ENCODE results near the gene COL6A2.
A peak's percentile ranks its signal among the peaks of the same experiment; 100 is the strongest.
"Not testable (repeated sequence)": the region's sequence is repeated elsewhere in the genome, so short reads cannot be mapped to it uniquely, and the experiment has no call there.

Gene COL6A2

DNA sequence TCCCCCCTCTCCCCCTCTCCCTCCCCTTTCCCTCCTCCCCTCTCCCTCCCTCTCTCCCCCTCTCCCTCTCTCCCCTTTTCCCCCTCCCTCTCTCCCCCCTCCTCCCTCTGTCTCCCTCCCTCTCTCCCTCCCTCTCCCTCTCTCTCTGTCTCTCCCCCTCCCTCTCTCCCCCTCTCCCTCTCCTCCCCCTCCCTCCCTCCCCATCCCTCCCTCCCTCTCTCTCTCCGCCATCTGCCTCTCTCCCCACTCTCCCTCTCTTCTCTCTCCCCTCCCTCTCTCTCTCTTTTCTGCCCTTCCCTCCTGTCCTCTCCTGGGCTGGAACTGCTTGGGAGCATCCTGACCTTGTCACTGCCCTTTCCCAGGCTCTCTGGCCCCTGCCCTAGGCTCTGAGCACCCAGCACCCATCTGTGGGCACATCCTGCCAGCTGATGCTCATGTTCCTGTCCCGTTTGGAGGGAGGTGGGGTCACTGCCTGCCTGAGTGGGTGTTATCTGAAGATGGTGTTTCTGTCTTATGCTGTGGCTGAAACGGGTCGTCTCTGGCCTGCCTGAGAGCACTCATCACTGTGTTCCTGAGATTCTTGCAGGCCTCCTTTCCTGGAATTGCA, 46.7 kb downstream of the COL6A2 start:
- ATAC-seq (no peak), DNase-seq (peak; percentile 24)

DNA sequence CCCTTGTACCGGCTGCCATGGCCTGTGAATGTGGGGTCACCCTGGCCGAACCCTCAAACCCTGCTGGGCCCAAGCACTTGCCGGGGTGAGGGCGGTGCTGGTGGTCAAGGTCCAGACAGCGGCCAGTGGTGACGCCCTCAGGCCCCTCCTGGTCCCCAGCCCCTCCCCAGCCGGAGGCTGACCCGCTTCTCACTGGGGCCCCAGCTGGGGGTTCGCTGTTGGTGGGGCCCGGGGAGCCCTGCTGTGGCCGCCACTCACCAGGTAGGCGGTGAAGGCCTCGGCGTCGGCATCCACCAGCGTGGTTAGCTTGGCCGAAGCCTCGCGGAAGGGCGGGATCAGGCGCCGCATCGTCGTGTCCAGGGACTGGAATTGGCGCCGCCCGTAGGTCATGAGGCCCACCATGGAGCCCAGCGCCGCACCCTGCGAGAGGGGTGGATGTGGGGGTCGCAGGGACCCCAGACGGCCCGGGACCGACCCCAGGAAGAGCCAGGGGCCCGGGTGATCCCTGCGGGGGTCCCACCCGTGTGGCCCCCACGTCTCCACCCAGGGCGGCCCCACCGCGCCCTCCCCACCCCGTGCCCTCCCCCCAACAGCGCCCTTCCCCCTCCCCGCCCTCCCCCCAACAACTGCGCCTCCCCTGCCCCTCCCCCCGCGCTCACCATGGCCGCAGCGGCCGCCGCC, 47.4 kb downstream of the COL6A2 start:
- ATAC-seq (no peak), DNase-seq (no peak)

DNA sequence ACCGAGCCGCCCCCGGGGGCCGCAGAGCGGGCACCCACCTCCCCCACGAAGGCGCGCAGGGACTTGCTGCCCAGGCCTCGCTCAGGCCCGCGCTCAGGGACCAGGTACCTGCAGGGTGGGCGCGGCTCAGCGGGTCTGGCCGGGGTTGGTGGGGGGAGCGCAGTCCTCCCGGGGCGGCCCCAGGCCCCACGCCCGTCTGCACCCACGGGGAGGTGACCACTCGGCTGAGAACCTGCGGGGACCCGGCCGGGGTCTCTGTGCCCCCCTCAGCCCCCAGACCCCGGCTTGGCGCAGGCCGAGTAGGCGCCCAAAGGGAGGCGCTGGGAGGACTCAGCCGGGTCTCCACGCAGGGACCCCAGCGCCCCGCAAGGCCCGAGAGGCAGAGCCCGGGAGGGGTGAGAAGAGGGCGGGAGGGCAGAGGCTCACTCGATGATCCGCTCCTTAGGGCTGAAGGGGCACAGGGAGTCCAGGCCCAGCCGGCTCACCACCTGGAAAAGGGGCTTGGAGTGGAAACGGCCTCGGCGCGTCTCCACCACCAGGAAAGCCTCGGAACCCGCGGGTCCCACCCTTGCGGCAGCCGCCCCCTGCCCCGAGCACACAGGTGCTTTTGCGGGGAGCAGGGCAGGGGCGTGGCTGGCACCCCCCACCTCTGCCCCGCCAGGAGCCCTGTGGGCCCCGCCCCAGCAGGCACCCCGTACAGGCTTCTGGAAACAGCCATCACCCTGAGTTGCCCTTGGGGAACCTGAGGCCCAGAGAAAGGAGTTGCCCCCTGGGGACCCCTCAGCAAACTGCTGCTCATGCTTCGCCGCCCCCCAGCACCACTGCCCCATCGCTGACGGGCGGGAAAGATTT, 48.2 kb downstream of the COL6A2 start:
- no peak for DNase-seq

DNA sequence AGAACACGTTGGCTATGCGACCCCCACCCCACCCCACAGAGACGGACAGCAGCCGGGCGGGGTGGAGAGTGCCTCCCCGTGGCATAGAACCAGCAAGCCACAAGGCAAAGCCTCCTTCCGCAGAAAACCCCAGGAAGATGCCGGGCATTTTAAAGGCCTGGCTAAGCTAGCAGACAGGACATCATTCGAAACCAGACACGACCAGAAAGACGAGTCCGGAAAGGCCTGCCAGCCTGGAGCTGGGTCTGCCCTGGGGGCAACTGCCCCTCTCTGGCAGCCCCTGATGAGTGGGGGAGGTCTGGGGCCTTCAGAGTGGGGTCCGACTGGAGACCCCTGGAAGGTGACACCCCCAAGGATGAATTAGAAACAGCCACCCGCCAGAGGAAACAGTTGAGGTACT, 48.9 kb downstream of the COL6A2 start:
- DNase-seq = no peak
- no peak for ATAC-seq

More for the DNA sequence above, 48.2 kb downstream of the COL6A2 start:
- no peak for ATAC-seq

DNA sequence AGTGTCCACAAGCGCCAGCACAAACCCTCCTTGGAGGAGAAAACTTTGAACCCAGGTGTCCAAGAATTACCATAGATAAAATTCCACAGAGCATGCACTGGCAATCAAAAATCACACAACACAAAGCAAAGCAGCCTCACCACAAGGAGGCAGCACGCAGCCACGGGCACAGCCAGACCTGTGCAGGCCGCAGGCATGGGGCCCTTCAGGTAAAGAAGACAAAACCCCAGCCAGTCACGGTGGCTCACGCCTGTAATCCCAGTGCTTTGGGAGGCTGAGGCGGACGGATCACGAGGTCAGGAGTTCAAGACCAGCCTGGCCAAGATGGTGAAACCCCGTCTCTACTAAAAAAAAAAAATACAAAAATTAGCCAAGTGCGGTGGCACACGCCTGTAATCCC, 49.5 kb downstream of the COL6A2 start:
- DNase-seq = peak; percentile 61
- not testable (repeated sequence) for ATAC-seq

DNA sequence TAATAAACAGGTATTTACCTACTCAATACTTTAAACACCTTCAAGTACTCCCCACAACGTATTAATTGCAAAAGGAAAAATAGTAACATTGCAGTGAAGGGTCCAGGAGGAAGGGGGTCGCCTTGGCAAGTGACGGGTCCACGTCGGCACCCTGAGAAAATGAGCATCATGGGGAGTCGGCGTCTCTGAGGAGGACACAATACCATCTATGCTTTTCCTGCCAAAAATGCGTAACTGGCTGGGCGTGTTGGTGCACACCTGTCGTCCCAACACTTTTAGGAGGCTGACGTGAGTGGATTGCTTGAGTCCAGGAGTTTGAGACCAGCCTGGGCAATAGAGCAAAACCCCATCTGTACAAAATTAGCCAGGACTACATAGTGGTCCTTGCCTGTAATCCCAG, 50.2 kb downstream of the COL6A2 start:
- no peak for ATAC-seq

DNA sequence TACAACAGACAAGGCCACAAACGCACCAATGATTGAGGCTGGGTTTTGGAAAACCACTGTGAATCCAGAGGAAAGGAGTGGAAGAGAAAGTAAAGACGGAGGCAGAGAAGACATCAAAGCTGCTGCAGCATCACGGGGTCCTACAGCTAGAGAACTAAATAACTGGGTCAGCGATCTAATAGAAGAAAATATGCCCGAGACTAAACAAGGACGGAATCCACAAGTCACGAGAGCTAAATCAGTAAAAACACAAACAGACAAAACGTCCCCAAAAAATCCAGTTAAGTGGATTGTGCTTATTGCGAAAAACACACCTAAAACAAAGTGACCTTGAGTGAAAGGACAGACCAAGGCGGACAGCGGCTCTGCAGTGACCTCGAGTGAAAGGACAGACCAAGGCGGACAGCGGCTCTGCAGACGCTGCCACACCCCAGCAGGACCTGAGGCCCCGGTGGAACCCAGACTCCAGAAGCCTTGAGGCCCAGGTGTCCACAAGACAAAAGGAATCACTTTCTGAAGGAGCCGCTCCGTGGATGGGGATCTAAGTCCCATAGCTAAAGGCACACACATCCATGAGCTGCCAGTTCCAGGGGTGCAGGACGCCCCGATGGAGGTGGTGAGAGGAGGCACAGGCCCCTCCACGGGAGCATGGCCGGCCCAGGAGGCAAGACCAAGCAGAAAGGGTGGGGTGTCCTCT, 51.4 kb downstream of the COL6A2 start:
- DNase-seq = no peak
- ATAC-seq = no peak

More for the DNA sequence above, 50.2 kb downstream of the COL6A2 start:
- no peak for DNase-seq

DNA sequence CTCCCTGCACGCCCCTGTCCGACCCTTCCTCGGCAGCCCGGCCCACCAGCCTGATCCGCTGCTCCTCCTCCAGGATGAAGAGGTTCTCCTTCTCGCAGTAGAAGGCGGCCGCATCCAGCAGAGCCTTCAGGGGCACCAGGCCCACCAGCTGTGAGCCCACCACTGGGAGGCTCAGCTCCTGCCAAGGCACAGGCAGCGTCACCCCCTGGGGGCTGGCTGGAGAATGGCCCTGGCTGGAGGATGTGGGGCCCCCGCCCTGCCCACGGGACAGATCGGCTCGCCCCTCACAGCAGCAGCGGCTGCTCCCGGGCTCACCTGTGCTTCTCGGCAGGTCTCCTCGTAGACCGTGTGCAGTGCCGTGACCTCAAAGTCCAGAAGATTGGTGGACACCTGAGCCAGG, 52.2 kb downstream of the COL6A2 start:
- ATAC-seq (no peak), DNase-seq (no peak)

DNA sequence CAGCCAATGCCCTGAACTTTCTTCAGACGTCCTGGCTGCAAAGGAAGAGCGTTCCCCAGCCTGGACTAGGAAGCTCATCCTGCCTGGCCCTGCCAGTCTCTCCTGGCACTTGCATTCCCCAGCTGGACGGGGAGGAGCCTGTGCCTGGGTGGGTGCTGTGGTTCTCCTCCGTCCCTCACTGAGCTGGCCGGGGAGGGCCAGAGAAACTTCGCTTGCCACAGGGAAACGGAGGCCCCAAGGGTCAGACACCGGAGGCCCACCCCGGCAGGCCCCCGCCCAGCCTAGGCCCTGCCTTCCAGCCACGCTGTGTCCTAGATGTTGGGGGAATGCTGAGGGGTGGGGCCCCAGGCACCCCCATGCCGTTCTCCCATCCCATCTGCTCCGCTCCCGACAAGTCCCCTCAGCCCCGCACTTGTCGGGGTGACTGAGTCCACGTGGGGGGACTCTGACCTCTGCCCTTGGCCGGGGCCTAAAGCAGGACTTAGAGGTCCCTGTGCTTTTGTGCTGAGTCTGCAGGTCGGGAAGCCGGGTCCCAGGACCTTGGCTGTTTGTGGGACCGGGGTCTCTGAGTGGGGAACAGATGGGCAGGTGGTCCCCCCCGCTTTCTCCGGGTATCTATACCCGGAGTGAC, 52.7 kb downstream of the COL6A2 start:
- ATAC-seq (no peak), DNase-seq (peak; percentile 0)

DNA sequence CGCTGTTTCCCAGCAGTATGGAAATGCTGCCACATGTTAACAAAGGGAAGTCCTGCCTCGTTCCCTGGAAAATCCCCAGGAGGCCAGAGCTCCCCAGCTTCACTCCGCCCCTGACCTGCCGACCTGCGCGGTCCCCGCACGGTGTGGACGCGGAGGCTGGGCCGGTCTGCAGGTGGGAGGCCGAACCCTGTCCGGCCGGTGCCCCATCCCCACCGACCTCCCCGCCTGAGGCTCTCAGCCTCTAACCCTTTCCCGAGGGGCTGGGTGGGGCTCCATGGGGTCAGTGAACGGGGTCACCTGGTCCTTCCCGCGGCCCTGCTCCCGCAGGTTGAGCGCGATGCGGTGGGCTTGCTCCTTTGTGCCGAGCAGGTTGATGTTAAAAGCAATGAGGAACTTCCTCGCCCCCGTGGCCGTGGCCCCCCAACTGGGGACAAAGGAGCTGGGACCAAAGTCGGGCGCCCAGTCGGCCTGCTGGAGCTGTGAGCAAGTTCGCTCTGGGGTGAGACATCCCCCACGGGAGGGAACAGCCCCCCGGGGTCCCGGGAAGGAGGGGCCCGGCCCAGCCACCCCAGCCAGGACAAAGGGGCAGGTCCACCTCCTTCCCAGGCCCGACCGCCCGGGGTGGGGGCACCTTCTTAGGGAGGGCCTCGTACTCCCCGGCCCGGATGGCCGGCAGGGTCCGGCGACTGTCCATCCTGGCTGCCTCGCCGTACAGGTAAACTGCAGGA, 53.5 kb downstream of the COL6A2 start:
- ATAC-seq (no peak), DNase-seq (peak; percentile 1)

DNA sequence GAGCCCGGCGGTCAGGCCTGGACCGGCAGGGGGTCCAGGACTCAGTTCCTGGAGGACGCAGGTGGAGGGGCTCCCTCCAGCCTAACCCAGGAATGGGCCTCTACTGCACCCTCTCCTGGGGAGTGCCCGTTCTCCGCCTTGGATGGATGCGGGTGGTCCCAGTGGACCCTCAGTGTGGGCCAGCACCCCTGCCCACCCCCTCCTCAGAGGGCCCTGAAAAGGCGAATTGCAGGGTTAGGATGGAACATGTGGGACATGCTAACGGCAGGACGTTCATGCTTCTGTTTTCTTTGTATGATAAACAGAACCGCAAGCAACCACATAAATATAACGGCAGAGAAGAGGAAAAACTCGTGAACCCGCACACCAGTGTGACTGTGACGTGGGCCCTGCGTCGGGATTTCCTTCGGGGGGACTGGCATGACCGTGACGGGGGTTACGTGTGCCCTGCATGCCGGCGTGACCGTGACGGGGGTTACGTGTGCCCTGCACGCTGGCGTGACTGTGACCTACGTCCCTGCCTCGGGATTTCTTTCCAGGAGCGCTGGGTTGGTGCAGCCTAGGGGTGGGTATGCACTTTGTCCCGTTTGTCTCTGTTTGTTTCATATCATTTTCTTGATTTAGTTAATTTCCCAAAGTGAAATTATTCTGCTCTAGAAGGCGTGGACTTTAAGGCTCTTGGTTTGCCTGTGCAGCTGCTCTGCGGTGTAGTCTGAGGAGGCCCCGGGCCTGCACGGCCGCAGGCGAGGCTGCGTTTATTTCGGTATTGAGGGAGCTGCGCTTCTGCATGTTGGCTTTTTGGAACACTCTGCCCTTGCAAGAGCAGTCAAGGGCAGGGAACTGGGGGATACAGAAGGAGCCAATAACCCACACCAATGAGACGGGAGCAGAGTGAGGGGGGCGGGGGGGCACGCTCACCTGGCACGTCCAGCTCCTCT, 54.3 kb downstream of the COL6A2 start:
- no peak for ATAC-seq
- peak; percentile 0 for DNase-seq

DNA sequence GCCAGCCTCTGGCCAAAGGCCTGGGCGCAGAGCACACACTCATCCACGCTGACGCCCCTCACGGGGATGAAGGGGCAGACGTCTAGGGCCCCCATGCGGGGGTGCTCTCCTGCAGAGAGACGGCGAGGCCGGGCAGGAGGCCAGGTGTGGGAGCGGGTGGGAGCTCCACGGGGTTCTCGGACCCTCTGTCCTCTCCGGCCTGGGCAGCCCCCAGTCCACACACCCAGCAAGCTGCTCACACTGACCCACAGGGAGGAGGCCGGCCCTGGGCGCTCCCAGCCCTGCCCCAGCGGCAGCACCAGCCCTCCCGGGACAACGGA, 55.0 kb downstream of the COL6A2 start:
- no peak for ATAC-seq
- DNase-seq = peak; percentile 2

DNA sequence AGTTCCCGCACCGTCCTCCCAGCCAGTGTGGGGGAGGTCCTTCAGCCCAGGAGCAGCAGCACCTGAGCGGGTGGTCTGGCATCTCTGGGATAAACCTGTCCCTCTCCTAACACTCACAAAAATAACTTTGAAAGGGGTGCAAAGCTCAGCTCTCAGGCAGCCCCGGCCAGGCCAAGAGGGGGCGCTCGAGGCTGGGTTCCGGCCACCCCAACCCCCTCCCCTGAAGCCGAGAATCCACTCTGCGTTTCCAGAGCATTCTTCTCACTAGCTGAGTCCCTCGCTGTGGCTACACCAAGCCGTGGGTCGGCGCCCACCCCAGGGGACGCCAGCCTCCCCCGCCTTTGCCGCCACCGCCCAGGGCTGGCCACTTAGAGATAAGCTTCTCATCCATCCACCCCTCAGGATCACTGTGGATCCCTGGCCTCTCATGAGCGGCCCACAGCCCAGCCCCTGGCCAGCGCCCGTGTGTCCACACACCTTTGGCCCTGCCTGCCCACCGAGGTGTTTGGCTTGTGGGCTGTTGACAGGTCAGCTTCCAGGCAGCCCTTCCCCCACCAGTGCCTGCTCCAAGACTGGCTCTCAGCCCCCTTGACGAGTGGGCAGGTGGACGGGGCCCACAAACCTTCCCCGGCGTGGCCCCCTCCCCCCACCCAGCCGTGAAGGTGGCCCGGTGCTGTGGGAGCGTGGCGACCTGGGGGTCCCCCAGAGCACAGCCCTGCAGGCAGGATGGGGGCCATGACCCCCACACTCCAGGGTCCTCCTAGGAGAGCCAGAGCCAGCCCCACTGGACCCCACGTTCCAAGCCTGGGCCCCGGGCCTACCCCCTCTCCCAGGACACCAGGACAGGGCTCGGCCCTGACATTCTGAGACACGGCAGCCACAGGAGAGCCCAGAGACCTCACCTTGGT, 55.6 kb downstream of the COL6A2 start:
- DNase-seq (peak; percentile 72), ATAC-seq (peak; percentile 39)

DNA sequence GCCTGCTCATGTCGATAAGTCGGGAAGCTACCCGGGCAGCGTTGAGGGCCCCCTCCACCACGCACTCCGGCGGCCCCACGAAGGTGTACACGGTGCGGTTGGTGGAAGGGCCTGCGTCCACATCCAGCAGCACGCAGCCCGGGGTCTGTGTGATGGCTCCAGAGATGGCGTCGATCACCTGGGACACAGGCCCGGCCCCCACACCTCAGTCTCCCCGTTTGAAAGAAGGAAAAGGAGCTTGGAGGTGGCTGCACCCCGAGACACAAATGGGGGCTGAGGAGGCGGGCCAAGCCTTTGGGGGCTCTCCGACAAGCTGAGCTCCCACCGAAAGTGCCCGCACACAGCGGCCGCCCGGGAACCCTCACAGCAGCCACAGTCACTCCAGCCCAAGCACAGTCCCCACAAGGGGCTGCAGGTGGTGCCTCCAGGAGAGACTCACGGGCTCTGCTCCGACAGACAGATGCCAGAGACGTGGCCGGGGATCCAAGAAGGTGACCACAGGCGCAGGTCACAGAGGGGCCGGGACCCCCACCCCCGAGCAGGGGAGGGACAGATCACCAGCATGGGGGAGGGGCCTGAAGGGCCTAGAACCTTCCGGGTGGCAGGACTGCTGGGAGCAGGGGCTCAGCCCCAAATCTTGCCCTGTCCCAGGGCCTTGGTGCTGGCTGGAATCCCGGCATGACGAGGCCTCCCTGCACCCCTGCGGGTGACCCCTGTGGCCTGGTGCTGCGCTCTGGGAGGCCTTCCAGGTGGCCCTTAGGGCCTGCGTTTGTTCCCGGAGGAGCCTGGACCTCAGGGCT, 56.4 kb downstream of the COL6A2 start:
- ATAC-seq = no peak
- DNase-seq = peak; percentile 3

DNA sequence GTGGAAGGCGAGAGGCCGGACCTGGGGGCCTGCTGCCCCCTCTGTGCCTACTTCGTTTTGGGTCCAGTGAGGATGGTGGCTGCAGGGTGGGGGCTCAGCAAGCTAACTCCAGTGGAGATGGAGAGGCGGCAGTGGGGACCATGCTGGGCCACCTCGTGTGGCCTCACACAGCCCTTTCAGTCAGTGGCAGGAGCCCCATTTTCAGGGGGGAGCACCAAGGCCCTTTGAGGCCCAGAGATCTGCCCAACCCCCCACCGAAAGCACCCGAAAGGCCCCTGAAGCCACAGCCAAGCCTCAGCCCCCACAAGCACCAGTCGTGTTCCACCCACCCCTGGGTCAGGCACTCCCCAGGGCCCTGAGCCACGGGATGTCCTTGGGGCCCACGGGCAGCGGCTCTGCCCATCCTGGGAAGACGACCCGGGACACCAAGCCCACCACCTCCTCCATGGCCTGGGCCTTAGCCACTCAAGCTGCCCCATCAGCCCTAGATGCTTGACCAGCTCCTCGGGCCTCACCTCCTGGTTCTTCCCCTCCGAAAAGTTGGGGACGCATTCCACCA, 57.1 kb downstream of the COL6A2 start:
- ATAC-seq (no peak), DNase-seq (peak; percentile 2)

DNA sequence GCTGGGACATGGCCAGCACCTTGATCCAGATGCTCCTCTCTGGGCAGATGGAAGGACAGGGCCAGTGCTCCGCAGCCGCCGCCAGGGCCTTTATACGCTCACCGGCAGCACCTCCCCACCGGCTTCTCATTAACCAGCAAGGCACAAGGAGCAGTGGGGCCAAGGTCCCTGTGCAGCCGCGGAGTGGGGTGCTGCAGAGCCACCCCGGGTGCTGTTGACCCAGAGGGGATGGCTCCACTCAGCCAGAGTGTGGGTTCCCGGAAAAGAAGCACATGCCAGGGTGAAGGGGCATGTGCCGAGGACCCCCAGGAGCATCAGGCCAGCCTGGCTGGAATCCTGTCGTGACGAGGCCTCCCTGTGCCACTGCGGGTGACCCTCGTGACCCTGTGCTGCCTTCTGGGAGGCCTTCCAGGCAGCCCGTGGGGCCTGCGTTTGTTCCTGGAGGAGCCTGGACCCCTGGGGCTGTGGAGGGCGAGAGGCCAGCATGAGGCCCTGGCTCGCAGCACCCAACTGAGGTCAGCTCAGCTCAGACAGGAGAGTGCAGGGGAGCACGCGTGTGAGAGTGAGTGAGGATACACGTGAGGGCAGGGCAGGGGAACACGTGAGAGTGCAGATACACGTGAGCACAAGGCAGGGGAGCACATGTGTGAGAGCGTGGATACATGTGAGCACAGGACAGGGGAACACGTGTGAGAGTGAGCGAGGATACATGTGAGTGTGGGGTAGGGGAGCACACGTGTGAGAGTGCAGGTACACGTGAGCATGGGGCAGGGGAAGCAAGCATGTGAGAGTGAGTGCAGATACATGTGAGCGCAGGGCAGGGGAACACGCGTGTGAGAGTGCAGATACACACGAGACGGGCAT, 57.8 kb downstream of the COL6A2 start, which contains the start of gene FTCD:
FTCD (minus strand) TSS at position 66 of the 864 bp plus-strand sequence; CDS start at position 10, 56 bp downstream.
- ATAC-seq (no peak), DNase-seq (peak; percentile 1)

DNA sequence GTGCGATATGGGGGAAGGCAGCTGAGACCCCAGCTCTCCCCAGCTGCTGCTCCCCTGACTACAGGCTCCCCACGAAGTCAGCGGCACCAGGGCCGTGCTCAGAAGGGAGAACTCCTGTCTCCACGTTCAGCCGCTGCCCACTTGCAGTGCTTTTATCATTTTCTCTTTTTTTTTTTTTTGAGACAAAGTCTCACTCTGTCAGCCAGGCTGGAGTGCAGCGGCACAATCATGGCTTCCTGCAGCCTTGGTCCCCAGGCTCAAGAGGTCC, 58.4 kb downstream of the COL6A2 start:
- no peak for ATAC-seq

More for the DNA sequence above, 58.4 kb downstream of the COL6A2 start:
- peak; percentile 1 for DNase-seq

All from stimulated activated naive CD8-positive, alpha-beta T cell treated with anti-CD3 and anti-CD28 coated beads, Interleukin-15, Interleukin-2, amounts not matched to agents 100 U/mL and 50 U/mL, for 24 hours (primary cell).